ENCODE measurements around the gene WDR7. TPM values are rescaled to one million over a fixed set of nuclear protein-coding genes. Genes with fewer than 3 reads are reported as not detected.

Gene WDR7
- total RNA-seq, 1 donor from 2014 or later, result 20.4 TPM

GRCh38 chr18:56889621-56890020 lies 238.5 kb downstream of the WDR7 start:
- no peak for DNase-seq (ENCODE audit: low spot score)

- no peak for DNase-seq (ENCODE audit: low spot score)
Measured at GRCh38 chr18:56890632-56891031, 239.5 kb downstream of the WDR7 start.

GRCh38 chr18:56891116-56891515 lies 240.0 kb downstream of the WDR7 start:
- no peak for DNase-seq (ENCODE audit: low spot score)

- no peak for DNase-seq (ENCODE audit: low spot score)
Measured at GRCh38 chr18:56891870-56892269, 240.7 kb downstream of the WDR7 start.

GRCh38 chr18:56897122-56897521 lies 246.0 kb downstream of the WDR7 start:
- DNase-seq (ENCODE audit: low spot score), result no peak

DNA sequence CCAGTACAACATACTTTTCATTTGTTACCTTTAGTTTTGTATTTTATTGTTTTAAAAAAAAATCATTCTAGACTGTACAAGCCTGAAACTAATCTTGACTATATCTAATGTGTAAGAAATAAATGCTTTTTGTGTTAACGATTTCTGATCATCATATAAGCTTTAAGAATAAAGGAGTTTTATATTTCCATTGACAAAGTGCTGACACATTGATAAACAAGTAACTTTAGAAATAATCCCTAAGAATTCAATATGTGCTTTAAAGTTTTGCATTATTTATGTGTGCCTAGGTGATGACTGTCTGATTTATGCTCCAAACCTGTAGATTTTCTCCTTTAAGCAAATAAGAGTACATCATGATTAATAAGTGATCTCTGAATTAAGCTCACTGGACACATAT lies 248.5 kb downstream of the WDR7 start:
- DNase-seq (ENCODE audit: low spot score), result no peak

DNA sequence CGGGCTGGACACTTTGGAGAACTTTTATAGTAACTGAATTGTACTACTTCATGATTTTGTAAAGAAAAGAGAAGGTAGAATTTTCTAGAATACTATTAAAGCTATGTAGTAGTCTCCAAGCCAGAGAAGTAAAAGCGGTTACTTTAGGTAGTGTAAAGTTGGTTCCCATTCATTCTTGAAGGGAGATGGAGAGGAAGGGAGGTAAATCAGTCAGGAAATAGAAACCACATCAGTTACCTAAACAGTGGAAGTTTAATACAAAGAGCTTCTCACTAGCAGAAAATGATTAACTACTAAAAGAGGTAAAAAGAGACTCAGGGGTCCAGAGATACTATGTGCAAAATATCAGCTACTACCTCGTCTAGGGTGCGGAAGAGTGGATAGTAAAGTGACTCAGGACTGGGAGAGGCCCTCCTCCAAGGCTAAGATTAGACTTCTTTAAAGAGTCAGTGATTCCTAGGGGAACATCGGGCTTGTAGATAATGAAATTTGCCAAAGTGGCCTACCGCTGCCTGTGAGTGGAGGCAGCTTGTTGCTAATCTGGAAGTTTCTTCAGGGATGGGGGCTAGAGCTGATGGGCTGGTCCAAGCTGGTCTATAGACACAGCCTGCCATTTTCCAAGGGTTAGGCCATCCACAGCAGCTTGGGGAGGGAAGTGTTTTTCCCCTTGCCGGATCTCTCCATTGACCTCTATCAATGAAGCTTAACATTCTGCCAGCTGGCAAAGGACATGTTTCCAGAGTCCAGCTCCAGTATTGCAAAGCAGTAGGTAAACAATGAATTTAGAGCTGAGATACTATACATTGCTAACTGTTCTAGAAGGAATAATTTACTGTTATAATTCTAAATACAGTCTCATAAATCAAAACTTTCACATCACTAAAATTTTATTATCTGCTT lies 249.3 kb downstream of the WDR7 start:
- DNase-seq (ENCODE audit: low spot score), result peak; percentile 40

GRCh38 chr18:56901919-56902318 lies 250.8 kb downstream of the WDR7 start:
- DNase-seq (ENCODE audit: low spot score), result no peak

DNA sequence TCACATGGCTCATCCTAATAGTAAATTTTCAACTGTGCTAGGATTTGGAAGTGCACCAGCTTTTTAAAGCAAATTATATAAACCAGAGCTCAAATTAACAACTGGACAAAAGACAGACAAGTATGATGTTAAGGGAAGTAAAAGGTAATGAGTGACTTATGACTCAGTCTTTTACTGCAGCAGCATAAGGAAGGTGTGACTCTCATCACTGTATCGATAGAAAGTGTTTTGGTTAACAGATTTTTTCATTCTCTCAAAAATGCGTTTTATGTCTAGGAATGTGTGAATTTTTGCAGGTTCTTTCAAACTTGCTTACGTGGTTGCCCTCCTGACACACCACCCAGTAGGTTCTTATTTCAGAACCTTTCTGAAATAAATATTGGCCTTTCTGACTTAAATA lies 251.5 kb downstream of the WDR7 start:
- DNase-seq (ENCODE audit: low spot score), result no peak

GRCh38 chr18:56903686-56904085 lies 252.5 kb downstream of the WDR7 start:
- DNase-seq (ENCODE audit: low spot score), result no peak

GRCh38 chr18:56907771-56908170 lies 256.6 kb downstream of the WDR7 start:
- no peak for DNase-seq (ENCODE audit: low spot score)

DNA sequence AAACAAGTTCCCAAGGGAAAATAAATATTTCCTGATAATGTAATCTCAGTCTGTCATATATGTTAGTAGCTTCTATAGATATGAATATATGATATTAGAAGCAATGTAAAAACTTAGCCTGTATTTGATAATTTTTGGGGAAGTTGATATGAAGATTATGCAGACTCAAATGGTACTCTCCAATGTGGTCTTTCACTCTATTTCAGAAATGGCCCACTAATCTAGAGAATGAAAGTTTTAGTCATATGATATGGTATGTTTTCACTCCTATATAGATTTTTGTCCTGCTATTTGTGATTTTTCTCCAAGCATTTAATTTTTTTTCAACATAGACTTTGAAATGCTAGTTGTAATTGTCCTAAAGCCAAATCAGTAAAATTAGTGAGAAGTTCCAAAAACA lies 259.1 kb downstream of the WDR7 start:
- no peak for DNase-seq (ENCODE audit: low spot score)

DNA sequence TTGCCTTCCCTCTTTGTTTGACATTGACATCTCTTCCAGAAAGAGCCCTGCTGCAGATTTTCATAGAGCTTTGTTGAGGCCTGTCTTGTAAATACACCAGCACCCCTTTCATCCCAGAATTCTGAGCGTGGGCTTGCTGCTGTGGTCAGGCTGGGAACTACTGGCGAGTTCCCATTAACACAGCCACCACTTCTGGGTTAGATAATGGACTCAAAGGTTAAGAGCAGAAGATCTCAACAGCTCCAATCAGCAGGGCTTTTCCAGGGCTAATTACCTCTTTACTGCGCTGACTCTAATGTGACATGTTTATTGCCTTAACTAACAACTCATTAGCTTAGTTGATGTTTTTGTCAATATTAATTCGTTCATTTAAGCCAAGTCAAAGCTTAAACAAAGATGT lies 259.8 kb downstream of the WDR7 start:
- no peak for DNase-seq (ENCODE audit: low spot score)

- no peak for DNase-seq (ENCODE audit: low spot score)
Measured at GRCh38 chr18:56913941-56914340, 262.8 kb downstream of the WDR7 start.

- no peak for DNase-seq (ENCODE audit: low spot score)
Measured at GRCh38 chr18:56919190-56919589, 268.0 kb downstream of the WDR7 start.

DNA sequence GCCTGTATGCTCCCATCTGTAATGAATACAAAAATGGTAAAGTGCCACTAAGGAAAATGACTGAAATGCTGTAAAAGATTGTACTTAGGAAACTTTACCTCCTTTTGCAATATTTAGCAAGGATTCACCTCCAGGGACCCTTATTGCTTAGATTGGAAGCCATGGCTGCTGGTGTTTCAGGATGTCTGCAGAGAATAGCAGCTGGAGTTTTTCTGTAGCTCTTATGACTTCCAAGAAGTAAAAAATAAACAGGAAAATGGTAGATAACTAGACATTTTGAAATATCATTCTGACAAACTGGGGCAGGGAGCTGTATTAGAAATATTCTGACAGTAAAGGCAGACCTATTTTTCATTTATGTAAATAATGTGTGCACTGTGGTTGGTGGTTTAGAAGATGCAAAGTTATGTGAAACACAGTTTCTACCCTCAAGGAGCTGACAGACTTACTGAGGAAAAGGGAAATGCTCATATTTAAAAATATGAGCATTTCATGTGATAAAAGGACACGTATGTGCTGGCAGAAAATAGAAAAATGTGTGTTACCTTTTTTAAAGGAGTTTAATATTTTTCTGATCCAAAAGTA lies 270.8 kb downstream of the WDR7 start:
- DNase-seq (ENCODE audit: low spot score), result no peak

GRCh38 chr18:56926734-56927133 lies 275.6 kb downstream of the WDR7 start:
- DNase-seq (ENCODE audit: low spot score), result no peak

- DNase-seq (ENCODE audit: low spot score), result no peak
Measured at GRCh38 chr18:56927786-56928185, 276.6 kb downstream of the WDR7 start.

GRCh38 chr18:56929886-56930285 lies 278.7 kb downstream of the WDR7 start:
- no peak for DNase-seq (ENCODE audit: low spot score)

GRCh38 chr18:56933472-56933871 lies 282.3 kb downstream of the WDR7 start:
- DNase-seq (ENCODE audit: low spot score), result no peak

DNA sequence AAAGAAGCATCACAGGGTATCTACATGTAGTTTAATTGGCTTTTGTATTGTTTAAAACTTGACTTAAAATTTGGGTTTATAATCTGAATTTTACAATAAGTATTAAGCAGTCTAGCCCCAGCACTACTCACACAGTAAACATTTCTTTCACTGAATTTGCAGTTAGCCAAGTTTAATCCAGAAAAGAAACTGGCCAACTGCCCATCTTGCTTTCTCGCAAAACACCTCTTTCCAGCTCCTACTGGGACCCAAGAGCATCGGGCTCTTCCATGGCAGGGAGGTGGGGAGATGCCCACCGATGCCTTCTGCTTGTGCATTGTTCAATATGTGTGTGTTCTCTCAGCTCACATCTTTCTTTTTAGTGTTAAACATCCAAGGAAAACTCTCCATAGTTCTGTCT lies 283.0 kb downstream of the WDR7 start:
- DNase-seq (ENCODE audit: low spot score), result no peak

- no peak for DNase-seq (ENCODE audit: low spot score)
Measured at GRCh38 chr18:56934906-56935305, 283.7 kb downstream of the WDR7 start.

DNA sequence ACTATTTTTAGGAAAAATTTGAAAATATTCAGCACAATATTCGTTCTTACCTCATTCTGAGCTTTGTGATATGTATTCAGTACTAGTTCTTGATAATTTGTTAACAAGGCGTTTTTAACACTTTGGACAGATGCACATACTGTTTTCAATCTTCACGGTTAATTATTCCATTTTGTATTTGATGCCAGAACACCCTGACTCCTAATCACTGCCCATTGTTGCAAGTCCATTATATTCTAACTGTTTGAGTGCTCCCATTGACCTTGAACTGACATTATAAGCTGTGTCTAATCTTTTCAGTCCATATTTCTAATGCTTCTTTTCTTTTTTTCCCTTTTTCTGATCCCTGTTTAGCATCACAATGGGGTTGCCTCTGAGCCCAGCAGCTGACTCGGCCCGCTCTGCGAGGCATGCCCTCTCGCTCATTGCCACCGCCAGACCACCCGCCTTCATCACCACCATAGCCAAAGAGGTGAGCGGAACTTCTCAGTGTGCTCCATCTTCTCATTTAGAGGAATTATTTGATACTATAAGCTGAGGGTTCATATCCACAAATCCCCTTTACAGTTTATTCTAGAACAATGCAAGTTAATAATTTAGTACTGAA lies 284.4 kb downstream of the WDR7 start:
- DNase-seq (ENCODE audit: low spot score), result no peak
